Right ventricle myocardium inferior (tissue), 1 donor: Measurements from ENCODE around the gene FHOD1. TPM values are rescaled to one million over a fixed set of nuclear protein-coding genes. Genes with fewer than 3 reads are reported as not detected.

Experiments
- ATAC-seq: fragments of 200-7000 bp; cut with Tn5 transposase; one replicate; pipeline ENCODE4 v1.9.1; 2020; ENCODE audit warnings: mild to moderate bottlenecking, moderate library complexity
- DNase-seq: peaks from one replicate; pipeline ENCODE4 v3.0.0; 2021; ENCODE audit errors: missing footprints
- intact Hi-C: fragments of 100-400 bp; cut with DNase I; formaldehyde crosslinking; loops from one replicate; pipeline ENCODE4 v1.11.0; 2022
- total RNA-seq: library from RNA; stranded (reverse); fragmentation: NEBNext Ultra II Directional; extraction: Animal tissue kit (Norgen Biotek cat#: 25700); gene quantifications from one replicate; pipeline ENCODE4 v1.2.1, GENCODE V29; 2021
- donor health status: DM: no; HTN: yes; CAD: no; lungs with severe emphysema.

FHOD1 gene
- total RNA-seq, 1 donor from 2014 or later = 15.3 TPM

DNA sequence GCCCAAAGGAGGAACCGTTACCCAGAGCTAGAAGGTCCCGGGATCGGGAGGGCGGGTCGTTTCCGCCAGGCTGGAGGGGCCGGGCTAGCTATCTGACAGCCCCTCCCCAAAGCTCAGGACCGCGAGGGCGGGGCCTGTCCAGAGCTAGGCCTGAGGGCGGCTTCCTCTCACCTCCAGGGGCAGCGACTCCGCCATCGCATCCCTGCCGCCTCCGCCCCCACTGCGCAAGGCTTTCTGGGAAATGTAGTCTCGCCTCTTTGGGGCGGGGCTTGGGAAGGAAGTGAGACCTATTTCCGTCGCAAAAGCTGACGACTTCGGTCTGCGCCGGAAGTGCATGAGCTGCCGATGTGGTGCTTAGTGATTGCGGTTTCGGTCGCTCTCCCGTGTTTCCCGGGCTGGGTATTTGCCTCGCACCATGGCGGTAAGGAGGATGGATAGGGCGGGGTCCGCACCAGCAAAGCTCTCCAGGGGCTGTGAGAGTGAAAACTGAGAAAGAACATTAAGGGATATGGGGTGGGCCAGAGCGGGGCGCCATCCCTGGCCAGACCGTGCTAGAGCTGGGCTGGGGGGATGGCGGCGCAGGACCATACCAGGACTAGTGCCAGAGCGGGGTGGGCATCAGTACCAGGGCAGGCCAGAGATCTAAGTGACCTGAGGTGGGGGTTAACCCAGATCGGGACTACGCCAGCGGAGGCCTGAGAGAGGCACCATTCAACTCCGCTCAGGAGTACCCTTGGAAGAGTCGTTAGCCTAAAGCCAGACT, 20.3 kb downstream of the FHOD1 start, which contains the start of gene TMEM208:
Gene TMEM208 (plus strand): TSS at position 327 of the 763 bp plus-strand sequence. CDS start 89 bp downstream, at position 416.
- DNase-seq (peak; percentile 99), ATAC-seq (peak; percentile 97)
- intact Hi-C loops = loop anchor here (1.0 kb wide), 2 partner anchors 17 to 35 kb away; partner anchors contain the start of gene E2F4

DNA sequence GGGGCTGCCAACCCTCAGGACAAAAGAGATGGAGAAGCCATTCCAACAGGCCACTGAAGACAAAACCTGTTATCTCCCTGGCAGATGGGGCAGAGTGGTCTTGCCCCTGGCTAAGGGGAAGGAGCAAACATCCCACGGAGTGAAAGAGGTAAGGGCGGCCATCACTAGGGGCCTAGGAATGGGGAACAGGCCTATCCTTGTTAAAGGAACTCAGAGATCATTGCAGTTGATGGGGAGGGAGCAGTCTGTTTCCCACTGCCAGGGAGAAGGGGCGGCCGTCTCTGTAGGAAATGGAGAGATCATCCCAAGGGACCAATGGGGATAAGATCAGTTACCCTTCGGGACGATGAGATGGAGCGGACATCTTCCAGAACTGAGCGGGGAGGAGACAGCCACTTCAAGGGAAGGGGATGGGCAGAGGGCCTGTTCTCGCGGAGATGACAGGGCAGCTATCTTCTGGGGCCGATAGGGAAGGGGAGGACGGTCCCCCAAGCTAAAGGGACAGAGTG, 20.9 kb downstream of the FHOD1 start:
- intact Hi-C loops = no loop called here
- DNase-seq (no peak), ATAC-seq (peak; percentile 3)

DNA sequence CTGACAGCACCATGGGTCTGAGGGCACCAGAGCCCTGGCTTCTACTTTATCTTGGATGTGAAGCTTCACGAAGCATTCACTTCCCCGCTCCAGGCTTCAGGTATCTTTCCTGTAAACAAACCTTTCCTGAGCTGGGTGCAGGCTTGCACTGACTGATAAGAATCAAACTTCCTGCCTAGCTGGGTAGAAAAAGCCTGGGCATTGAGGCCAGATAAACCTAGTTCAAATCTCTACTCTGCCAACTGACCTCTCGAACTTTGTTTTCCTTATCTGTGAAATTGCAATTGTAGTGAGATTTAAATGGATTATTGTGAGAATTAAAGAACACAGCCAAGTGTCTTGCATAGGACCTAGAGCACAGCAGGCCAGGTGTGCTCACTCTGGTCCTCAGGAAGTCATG, 23.3 kb downstream of the FHOD1 start:
- ATAC-seq (no peak), DNase-seq (peak; percentile 17)
- intact Hi-C loops = no loop called here

DNA sequence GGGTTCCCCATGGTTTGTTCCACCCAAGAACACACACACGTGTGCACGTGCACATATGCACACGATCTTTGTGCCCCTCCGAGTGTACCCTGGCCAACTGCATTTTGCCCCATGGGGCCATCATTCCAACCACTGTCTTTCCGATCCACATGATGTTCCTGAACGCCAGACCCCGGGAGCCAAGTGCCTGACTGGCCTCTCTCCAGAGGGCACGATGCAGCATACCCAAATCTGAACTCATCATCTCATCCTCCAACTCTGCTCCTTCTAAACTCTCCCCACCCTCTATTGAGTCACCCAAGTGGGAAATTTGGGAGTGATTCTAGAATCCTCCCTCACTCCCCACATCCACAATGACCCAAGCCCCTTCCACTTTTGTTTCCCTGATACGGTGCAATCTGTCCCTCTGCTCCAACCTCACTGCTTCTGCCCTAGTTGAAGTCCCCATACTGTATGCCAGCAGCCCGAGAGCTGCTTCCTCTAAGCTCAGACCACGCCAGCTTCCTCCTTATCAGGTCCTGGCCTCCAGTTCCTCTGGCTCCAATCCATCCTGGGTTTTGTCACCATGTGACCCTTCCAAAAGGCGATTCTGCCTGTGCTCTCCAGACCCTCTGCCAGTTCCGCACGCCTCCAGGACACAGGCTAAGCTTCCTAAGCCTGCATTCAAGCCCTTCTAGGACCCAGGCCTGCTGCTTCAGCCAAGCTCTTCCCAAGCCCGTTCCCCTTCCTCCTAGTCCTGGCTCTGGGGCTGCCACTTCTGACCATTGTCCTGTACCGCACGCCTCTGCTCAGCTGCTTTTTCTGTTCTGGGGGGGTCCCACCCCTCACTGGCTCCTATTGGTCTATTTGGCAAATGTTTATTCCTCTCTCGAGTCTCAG, 30.4 kb downstream of the FHOD1 start:
- intact Hi-C loops = no loop called here
- DNase-seq = peak; percentile 76
- peak; percentile 89 for ATAC-seq

DNA sequence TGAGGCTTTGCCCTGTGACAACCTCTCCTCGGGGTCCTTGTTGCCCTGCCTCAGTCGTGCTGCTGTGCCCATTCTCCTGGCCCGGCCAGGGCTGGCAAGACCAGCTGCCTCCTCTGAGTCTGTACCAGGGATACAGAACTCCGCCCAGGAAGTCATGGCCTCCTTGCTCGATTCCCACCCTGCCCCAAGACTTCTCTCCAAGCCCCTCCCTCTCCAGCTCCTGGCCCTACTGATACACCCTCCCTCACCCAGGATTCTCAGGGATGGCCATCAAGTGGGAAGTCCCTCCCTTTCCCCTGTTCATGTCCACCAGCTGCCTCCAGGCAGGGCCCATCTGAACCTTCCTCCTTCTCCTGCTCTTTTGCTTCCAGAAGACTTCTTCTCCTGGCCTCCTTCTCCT, 31.6 kb downstream of the FHOD1 start:
- DNase-seq = peak; percentile 16

DNA sequence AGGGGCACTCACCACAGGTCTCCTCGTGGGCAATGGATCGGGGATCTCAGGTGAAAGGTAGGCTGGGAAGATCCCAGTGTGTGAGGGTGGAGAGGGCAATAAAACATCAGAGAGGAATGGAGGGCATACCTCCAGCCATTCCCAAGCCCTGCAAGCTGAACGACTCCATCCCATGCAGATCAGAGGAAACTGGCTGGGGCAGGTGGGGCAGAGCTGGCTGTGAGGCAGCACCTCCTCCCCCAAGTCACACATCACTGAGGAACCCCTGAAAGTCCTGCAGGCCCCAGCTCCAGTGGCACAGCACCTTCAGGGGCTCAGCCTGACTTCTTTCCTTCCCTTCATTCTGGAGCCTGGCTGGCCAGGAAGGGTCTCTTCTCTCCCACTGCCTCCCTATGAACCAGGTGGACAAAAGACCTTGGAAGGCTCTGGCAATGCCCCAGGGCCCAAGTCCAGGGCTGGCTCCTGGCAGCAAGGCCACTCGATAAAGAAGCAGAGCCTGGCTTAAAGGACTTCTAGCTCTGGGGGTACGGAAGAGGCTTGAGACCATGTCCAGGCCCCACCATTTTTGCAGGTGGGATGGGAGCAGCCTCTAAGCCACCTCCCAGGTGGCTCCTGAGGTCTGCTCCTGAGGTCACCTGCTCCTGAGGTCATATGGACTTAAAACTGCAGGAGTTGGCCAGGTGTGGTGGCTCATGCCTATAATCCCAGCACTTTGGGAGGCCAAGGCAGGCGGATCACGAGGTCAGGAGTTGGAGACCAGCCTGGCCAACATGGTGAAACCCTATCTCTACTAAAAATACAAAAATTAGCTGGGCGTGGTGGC, 33.9 kb downstream of the FHOD1 start:
- intact Hi-C loops = no loop called here
- ATAC-seq = no peak
- DNase-seq = peak; percentile 18

More for the DNA sequence above, 31.6 kb downstream of the FHOD1 start:
- intact Hi-C loops = no loop called here
- no peak for ATAC-seq

DNA sequence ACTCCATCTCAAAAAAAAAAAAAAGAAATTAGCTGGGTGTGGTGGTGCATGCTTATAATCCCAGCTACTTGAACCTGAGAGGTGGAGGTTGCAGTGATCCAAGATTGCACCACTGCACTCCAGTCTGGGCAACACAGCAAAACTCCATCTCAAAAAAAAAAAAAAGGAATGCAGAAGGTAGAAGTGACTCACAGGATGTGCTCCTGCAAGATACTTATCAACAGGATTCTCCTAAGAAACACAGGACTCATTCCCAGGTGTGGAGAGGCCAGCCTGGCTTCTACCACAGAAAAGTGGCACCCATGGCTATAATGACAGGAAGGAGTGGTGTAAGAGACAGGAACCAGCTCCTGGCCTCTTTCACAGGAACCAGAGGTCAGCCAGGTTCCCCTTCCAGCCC, 34.5 kb downstream of the FHOD1 start:
- DNase-seq (peak; percentile 31), ATAC-seq (no peak)
- intact Hi-C loops = no loop called here

- no peak for ATAC-seq
- intact Hi-C loops = no loop called here
- DNase-seq = peak; percentile 6
These were observed 35.6 kb downstream of the FHOD1 start for GRCh38 chr16:67211674-67212073.

DNA sequence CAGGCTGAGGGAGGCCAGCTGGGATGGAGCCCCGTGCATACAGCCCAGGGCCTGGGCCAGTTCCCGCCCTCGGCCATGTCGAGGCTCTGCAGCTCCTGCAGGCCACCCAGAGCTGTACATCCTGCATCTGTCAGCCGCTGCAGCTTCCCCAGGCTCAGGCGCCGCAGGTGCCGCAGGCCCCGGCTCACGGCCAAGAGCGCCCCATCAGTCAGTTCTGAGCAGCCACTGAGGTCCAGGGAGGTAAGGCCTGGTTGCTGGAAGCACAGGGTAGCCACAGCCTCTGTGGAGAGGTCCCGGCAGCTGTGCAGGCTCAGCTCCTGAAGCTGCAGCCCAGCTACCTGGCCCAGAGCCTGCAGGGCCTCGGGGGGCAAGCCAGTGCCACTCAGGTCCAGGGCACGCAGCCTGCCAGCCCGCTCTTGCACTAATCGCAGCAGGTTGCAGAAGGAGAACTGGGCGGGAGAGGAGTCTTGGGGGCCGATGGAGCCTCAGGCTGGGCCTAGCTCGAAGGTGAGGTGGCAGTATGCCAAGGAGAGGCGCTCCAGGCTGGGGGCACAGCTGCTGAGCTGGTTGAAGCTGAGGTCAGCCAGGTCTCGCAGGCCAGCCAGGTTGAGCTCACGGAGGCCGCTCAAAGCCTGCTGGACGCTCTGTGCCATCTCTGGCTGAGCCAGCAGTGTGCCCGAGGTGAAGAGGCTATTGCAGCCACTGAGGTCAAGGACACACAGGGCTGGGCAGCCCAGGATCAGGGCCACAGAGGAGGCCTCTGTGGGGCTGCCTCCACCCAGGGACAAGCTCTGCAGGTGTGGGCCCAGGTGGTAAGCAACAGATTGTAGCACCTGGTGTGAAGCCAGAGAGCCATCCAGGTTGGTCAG, 37.0 kb downstream of the FHOD1 start:
- intact Hi-C loops = no loop called here
- no peak for DNase-seq
- no peak for ATAC-seq

DNA sequence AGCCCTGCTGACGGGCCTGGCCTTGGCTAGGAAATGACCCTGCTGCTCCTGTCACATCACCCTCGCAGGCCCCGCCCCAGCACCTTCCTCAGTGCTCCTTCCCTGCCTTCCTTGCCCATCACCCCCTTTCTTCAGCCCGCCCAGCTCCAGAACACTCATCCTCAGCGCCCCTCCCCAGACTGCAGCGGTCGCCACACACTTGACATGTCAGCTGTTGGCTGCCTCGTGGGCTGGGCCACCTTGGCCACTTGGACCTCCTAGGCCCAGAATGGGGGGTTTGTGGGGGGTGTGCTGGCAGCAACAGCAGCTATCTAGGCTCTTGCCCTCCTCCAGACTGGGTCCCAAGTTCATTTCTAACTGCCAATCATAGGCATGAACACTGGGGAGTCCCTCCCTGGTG, 37.7 kb downstream of the FHOD1 start:
- ATAC-seq = no peak
- DNase-seq = no peak
- intact Hi-C loops = no loop called here

DNA sequence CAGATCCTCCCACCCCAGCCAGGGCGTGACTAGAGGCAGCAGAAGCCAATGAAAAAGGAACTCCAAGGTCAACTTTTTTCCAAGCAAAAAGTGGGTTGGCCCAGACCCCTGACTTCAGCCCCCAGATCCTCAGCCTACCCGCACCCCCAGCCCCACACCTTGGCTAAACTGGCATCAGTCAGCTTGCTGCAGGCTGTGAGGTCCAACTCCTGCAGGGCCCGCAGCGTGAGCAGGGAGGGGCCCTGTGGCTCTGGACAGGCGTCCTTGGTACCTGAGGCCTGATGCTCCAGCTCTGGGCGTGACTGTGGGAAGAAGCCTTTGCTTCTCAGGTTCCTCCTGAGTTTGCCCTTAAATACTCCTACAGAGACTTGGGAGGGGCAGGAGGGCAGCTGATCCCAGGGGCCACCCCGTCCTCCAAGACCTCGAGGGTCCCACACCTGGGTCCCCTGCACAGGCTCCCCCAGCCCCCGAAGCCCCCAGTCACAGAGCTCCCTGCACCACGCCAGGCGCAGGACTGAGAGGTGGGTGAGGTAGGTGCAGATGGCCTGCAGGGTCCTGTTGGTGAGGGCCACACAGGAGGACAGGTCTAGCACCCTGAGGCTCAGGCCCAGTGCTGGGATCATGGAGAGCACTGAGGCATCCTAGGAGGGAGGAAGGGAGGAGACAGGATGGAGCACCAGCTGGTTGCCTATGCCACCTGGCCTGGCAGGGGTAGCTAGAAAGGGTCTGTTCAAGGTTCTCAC, 39.0 kb downstream of the FHOD1 start:
- intact Hi-C loops = no loop called here
- DNase-seq = no peak
- no peak for ATAC-seq

- ATAC-seq = no peak
- intact Hi-C loops = no loop called here
- peak; percentile 50 for DNase-seq
These were observed 39.8 kb downstream of the FHOD1 start for GRCh38 chr16:67207249-67208091.

- ATAC-seq (no peak), DNase-seq (peak; percentile 40)
- intact Hi-C loops = no loop called here
These were observed 40.4 kb downstream of the FHOD1 start for GRCh38 chr16:67206838-67207248.

DNA sequence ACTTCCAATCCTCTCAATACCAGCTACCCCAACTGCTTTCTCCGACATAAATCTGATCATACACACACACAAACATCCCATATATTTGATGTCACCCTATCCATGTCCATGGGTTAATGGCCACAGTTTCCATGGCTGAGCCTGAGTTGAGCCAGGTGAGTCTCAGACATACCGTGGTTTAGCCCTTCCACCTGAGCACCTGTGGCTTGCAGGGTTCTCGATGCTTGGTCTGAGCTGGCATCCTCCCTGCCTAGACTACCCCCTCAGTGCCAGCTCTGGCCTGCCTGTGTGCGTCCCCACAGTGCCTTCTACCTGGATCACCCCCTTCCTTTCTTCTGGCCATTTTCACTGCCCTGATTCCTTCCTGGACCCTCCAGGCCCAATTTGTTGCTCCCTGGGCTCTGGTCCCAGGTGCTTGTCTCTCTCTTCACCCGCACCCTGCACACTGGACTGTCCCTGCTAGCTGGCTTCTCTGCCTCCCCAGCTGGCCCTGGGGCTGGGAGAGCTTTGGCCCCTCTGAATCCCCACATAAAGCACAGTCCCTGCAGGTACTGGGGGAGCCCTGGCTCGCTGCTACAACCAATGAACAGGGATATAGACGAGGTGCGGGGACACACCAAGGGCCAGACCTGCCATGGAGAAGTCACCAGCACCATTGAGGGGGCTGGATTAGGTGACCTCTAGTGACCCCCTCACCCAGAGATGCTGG, 41.0 kb downstream of the FHOD1 start:
- ATAC-seq (no peak), DNase-seq (peak; percentile 47)
- intact Hi-C loops = no loop called here

- ATAC-seq (no peak), DNase-seq (no peak)
- intact Hi-C loops = no loop called here
These were observed 43.2 kb downstream of the FHOD1 start for GRCh38 chr16:67204076-67204475.
